Ishikawa (cell line): ENCODE measurements around the gene TMEM11.

ENCODE experiments used
- CREB1 ChIP-seq: IDR thresholded peaks from 2 replicates; pipeline ENCODE4 v1.6.1; 2012; ENCODE audit warnings: low read depth
- EGR1 ChIP-seq: IDR thresholded peaks from 2 replicates; pipeline ENCODE4 v1.6.1; 2012
- EP300 ChIP-seq: IDR thresholded peaks from 2 replicates; pipeline ENCODE4 v1.6.1; 2012; ENCODE audit warnings: borderline replicate concordance
- FOXM1 ChIP-seq: IDR thresholded peaks from 2 replicates; pipeline ENCODE4 v1.6.1; 2012; ENCODE audit warnings: low read depth, borderline replicate concordance
- MAX ChIP-seq: IDR thresholded peaks from 2 replicates; pipeline ENCODE4 v1.6.1; 2012
- RAD21 ChIP-seq: IDR thresholded peaks from 2 replicates; pipeline ENCODE4 v1.6.1; 2012; ENCODE audit warnings: low read depth
- USF1 ChIP-seq: IDR thresholded peaks from 2 replicates; pipeline ENCODE4 v1.6.1; 2012
- YY1 ChIP-seq: IDR thresholded peaks from 2 replicates; pipeline ENCODE4 v1.6.1; 2012; ENCODE audit warnings: low read depth
- ZBTB7A ChIP-seq: IDR thresholded peaks from 2 replicates; pipeline ENCODE4 v1.6.1; 2012; ENCODE audit warnings: low read depth

GRCh38 chr17:21201298-21201595 is 12.7 kb downstream of the TMEM11 start:
- TF ChIP-seq YY1 (no peak), MAX (no peak), USF1 (no peak), EGR1 (no peak), RAD21 (no peak), ZBTB7A (no peak), CREB1 (no peak), EP300 (no peak), FOXM1 (no peak)
